ENCODE results near the gene NR3C2. TPM values are rescaled to one million over a fixed set of nuclear protein-coding genes. Genes with fewer than 3 reads are reported as not detected.

NR3C2 gene
- polyA plus RNA-seq, 3 donors = 0.09 to 0.27 (median 0.20) TPM

DNA sequence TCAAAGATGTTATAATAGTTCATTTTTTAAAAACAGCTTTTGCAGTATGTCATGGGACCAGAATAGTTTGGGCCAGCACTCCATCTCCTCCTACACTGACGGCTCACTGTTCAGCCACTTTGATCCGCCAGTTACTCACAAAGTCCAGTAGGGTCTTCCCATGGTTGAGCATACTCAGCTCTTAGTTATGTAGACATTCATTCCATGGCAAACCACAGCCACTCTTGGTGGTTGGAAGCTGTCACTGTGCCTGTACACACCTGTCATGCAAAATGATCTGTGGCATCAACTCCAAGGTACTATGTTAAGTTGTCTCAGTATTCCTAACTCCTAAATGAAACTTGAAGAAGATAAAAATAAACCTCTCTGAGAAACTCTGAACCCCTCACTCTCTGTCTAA, 127.2 kb downstream of the NR3C2 start:
- Histone ChIP-seq H3K36me3 (replicated peaks in 1 of 2; ENCODE audit: control insufficient read depth in 1 of 2, insufficient read depth in 2 of 2, low read length in 2 of 2) (no peaks in the 10 kb centered on the region), H3K79me2 (ENCODE audit: insufficient read depth, low read length) (no peaks in the 10 kb centered on the region), H3K27me3 (ENCODE audit: control insufficient read depth in 2 of 2, insufficient read depth in 2 of 2, low read length in 2 of 2) (no peaks in the 10 kb centered on the region), H3K27ac (ENCODE audit: low read depth in 1 of 2, low read length in 2 of 2) (no peak overlapping the region), H3K9ac (ENCODE audit: insufficient read depth, low read length, poor library complexity, severe bottlenecking) (no peak overlapping the region), H2AFZ (ENCODE audit: insufficient read depth, low read depth, low read length, poor library complexity, severe bottlenecking) (no peak overlapping the region), H4K20me1 (ENCODE audit: insufficient read depth, low read length) (no peaks in the 10 kb centered on the region), H3K4me1 (ENCODE audit: control insufficient read depth in 1 of 2, insufficient read depth in 2 of 2, low read length in 2 of 2) (no peaks in the 10 kb centered on the region), H3K9me3 (replicated peaks in 1 of 2; ENCODE audit: control insufficient read depth in 1 of 2, insufficient read depth in 1 of 2, low read length in 2 of 2) (no peaks in the 10 kb centered on the region), H3K4me2 (replicated peaks; ENCODE audit: extremely low read depth, low read length, poor library complexity, severe bottlenecking) (no peak overlapping the region), H3K4me3 (replicated peaks in 1 of 3; ENCODE audit: low read depth in 2 of 3, low read length in 3 of 3) (no peak overlapping the region)
- no peaks in the 10 kb centered on the region for H3K4me1 Mint-ChIP-seq
- no peak overlapping the region for H3K27ac Mint-ChIP-seq
- H3K27me3 Mint-ChIP-seq (ENCODE audit: low read depth in 3 of 3) = peaks cover 0 to 2% (median 0%) of the 10 kb centered on the region in 3 donors
- H3K9me3 Mint-ChIP-seq = peaks cover 0 to 3% (median 0%) of the 10 kb centered on the region in 7 donors
- intact Hi-C loops (cut with micrococcal nuclease) = no loop called here
- WGBS (ENCODE audit: insufficient coverage) = 80% methylated on average over 2 of the region's 2 CpGs
- H3K36me3 Mint-ChIP-seq = no peaks in the 10 kb centered on the region
- TF ChIP-seq, protein P1, sequence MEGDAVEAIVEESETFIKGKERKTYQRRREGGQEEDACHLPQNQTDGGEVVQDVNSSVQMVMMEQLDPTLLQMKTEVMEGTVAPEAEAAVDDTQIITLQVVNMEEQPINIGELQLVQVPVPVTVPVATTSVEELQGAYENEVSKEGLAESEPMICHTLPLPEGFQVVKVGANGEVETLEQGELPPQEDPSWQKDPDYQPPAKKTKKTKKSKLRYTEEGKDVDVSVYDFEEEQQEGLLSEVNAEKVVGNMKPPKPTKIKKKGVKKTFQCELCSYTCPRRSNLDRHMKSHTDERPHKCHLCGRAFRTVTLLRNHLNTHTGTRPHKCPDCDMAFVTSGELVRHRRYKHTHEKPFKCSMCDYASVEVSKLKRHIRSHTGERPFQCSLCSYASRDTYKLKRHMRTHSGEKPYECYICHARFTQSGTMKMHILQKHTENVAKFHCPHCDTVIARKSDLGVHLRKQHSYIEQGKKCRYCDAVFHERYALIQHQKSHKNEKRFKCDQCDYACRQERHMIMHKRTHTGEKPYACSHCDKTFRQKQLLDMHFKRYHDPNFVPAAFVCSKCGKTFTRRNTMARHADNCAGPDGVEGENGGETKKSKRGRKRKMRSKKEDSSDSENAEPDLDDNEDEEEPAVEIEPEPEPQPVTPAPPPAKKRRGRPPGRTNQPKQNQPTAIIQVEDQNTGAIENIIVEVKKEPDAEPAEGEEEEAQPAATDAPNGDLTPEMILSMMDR (IDR thresholded peaks at IDR 0.05) = no peak
- no peak for DNase-seq
- H3K4me3 Mint-ChIP-seq = no peak overlapping the region

DNA sequence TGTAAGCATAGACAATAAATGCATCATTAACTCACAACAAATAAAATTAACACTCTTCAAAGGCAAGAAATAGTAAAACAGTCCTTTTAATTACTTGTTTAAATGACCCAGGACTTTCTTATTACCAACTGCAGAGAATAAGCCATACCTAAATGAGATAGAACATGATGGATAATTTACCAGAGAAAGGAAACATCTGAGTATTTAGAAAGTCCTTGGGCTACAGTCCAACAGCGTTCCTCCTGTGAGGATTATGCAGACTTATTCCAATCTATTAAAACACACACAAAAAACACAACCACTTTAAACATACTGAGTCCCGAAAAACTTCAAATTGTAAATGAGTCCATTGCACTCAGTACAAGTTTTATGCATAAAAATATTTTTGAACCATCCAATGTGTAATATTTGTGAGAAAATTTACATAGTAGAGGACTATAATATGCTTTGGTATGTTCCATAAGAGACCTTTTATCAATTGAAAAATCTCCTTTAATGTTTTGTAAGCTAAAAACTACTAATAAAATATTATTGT, 129.2 kb downstream of the NR3C2 start:
- Histone ChIP-seq H4K20me1 (ENCODE audit: insufficient read depth, low read length) (no peaks in the 10 kb centered on the region), H3K9ac (ENCODE audit: insufficient read depth, low read length, poor library complexity, severe bottlenecking) (no peak overlapping the region), H3K4me2 (replicated peaks; ENCODE audit: extremely low read depth, low read length, poor library complexity, severe bottlenecking) (no peak overlapping the region), H3K27ac (ENCODE audit: low read depth in 1 of 2, low read length in 2 of 2) (no peak overlapping the region), H3K4me1 (ENCODE audit: control insufficient read depth in 1 of 2, insufficient read depth in 2 of 2, low read length in 2 of 2) (no peaks in the 10 kb centered on the region), H2AFZ (ENCODE audit: insufficient read depth, low read depth, low read length, poor library complexity, severe bottlenecking) (no peak overlapping the region), H3K9me3 (replicated peaks in 1 of 2; ENCODE audit: control insufficient read depth in 1 of 2, insufficient read depth in 1 of 2, low read length in 2 of 2) (no peaks in the 10 kb centered on the region), H3K4me3 (replicated peaks in 1 of 3; ENCODE audit: low read depth in 2 of 3, low read length in 3 of 3) (no peak overlapping the region), H3K36me3 (replicated peaks in 1 of 2; ENCODE audit: control insufficient read depth in 1 of 2, insufficient read depth in 2 of 2, low read length in 2 of 2) (no peaks in the 10 kb centered on the region), H3K27me3 (ENCODE audit: control insufficient read depth in 2 of 2, insufficient read depth in 2 of 2, low read length in 2 of 2) (no peaks in the 10 kb centered on the region), H3K79me2 (ENCODE audit: insufficient read depth, low read length) (no peaks in the 10 kb centered on the region)
- no CpG with 5 or more reads among the region's 2 CpGs for WGBS (ENCODE audit: insufficient coverage)
- H3K36me3 Mint-ChIP-seq = no peaks in the 10 kb centered on the region
- no peak overlapping the region for H3K27ac Mint-ChIP-seq
- peaks cover 0 to 3% (median 0%) of the 10 kb centered on the region in 7 donors for H3K9me3 Mint-ChIP-seq
- intact Hi-C loops (cut with micrococcal nuclease) = no loop called here
- no peak overlapping the region for H3K4me3 Mint-ChIP-seq
- DNase-seq = no peak
- H3K27me3 Mint-ChIP-seq (ENCODE audit: low read depth in 3 of 3) = peaks cover 0 to 2% (median 2%) of the 10 kb centered on the region in 3 donors
- no peaks in the 10 kb centered on the region for H3K4me1 Mint-ChIP-seq
- TF ChIP-seq, protein P1 (IDR thresholded peaks at IDR 0.05) = no peak
